ENCODE results near the gene CTAGE9. TPM values are rescaled to one million over a fixed set of nuclear protein-coding genes. Genes with fewer than 3 reads are reported as not detected.

The CTAGE9 gene
- total RNA-seq, 1 donor from 2014 or later, result not detected

GRCh38 chr6:131687022-131687421 is 23.8 kb downstream of the CTAGE9 start:
- no peak overlapping the region for H3K27ac ChIP-seq
- no peaks in the 10 kb centered on the region for H3K9me3 ChIP-seq
- no peaks in the 10 kb centered on the region for H3K27me3 ChIP-seq
- DNase-seq (ENCODE audit: low spot score in 2 of 2), result no peak
- H3K4me3 ChIP-seq, result no peak overlapping the region
- no peaks in the 10 kb centered on the region for H3K36me3 ChIP-seq
- no peak for TF ChIP-seq CTCF (IDR thresholded peaks at IDR 0.05)
- no peaks in the 10 kb centered on the region for H3K4me1 ChIP-seq
- intact Hi-C loops (cut with DNase I), result no loop called here

- DNase-seq (ENCODE audit: low spot score in 2 of 2), result no peak
- Histone ChIP-seq H3K36me3 (no peaks in the 10 kb centered on the region), H3K27ac (no peak overlapping the region), H3K9me3 (no peaks in the 10 kb centered on the region), H3K4me3 (no peak overlapping the region), H3K4me1 (no peaks in the 10 kb centered on the region), H3K27me3 (no peaks in the 10 kb centered on the region)
- intact Hi-C loops (cut with DNase I), result no loop called here
- no peak for TF ChIP-seq CTCF (IDR thresholded peaks at IDR 0.05)
Observed at GRCh38 chr6:131685266-131685780, 25.5 kb downstream of the CTAGE9 start.

GRCh38 chr6:131683479-131683878 is 27.3 kb downstream of the CTAGE9 start:
- H3K9me3 ChIP-seq, result no peaks in the 10 kb centered on the region
- no peak for TF ChIP-seq CTCF (IDR thresholded peaks at IDR 0.05)
- DNase-seq (ENCODE audit: low spot score in 2 of 2), result no peak
- H3K4me3 ChIP-seq, result no peak overlapping the region
- no peak overlapping the region for H3K27ac ChIP-seq
- no peaks in the 10 kb centered on the region for H3K36me3 ChIP-seq
- no peaks in the 10 kb centered on the region for H3K4me1 ChIP-seq
- intact Hi-C loops (cut with DNase I), result no loop called here
- no peaks in the 10 kb centered on the region for H3K27me3 ChIP-seq

GRCh38 chr6:131682442-131682841 is 28.4 kb downstream of the CTAGE9 start:
- Histone ChIP-seq H3K27ac (no peak overlapping the region), H3K4me3 (no peak overlapping the region), H3K4me1 (no peaks in the 10 kb centered on the region), H3K27me3 (no peaks in the 10 kb centered on the region), H3K36me3 (no peaks in the 10 kb centered on the region), H3K9me3 (no peaks in the 10 kb centered on the region)
- intact Hi-C loops (cut with DNase I), result no loop called here
- no peak for TF ChIP-seq CTCF (IDR thresholded peaks at IDR 0.05)
- no peak for DNase-seq (ENCODE audit: low spot score in 2 of 2)

- Histone ChIP-seq H3K9me3 (no peaks in the 10 kb centered on the region), H3K4me3 (no peak overlapping the region), H3K4me1 (no peaks in the 10 kb centered on the region), H3K36me3 (no peaks in the 10 kb centered on the region), H3K27me3 (no peaks in the 10 kb centered on the region), H3K27ac (no peak overlapping the region)
- intact Hi-C loops (cut with DNase I), result no loop called here
- TF ChIP-seq CTCF (IDR thresholded peaks at IDR 0.05), result no peak
- no peak for DNase-seq (ENCODE audit: low spot score in 2 of 2)
Observed at GRCh38 chr6:131681585-131681984, 29.2 kb downstream of the CTAGE9 start.

- no peaks in the 10 kb centered on the region for H3K36me3 ChIP-seq
- intact Hi-C loops (cut with DNase I), result no loop called here
- no peak overlapping the region for H3K27ac ChIP-seq
- DNase-seq (ENCODE audit: low spot score in 2 of 2), result no peak
- no peaks in the 10 kb centered on the region for H3K9me3 ChIP-seq
- H3K4me3 ChIP-seq, result no peak overlapping the region
- no peak for TF ChIP-seq CTCF (IDR thresholded peaks at IDR 0.05)
- H3K4me1 ChIP-seq, result no peaks in the 10 kb centered on the region
- H3K27me3 ChIP-seq, result no peaks in the 10 kb centered on the region
Observed at GRCh38 chr6:131680868-131681267, 29.9 kb downstream of the CTAGE9 start.

All from ascending aorta (tissue), 2 donors.